Motor neuron (in vitro differentiated cells): ENCODE measurements around the gene HPCAL1. TPM values are rescaled to one million over a fixed set of nuclear protein-coding genes. Genes with fewer than 3 reads are reported as not detected.
A peak's percentile ranks its signal among the peaks of the same experiment; 100 is the strongest.

ENCODE experiments used
- ATAC-seq, 8 experiments: fragments of 200-7000 bp; cut with Tn5 transposase; replicated peaks in 6 of 8; 2 replicates each; pipeline ENCODE4 v1.8.0; 2021; ENCODE audit warnings: mild to moderate bottlenecking in 8 of 8, moderate library complexity in 8 of 8
- H3K27ac ChIP-seq, 2 donors: fragments of 250-450 bp; sonication (Bioruptor Pico); 2 replicates each; pipeline ENCODE4 v1.9.0; 2021; ENCODE audit warnings: antibody characterized with exemption in 2 of 2, mild to moderate bottlenecking in 2 of 2, moderate library complexity in 1 of 2
- H3K4me1 ChIP-seq, 2 donors: fragments of 250-450 bp; sonication (Bioruptor Pico); replicated peaks in 1 of 2; 2 replicates each; pipeline ENCODE4 v1.6.1; 2021; ENCODE audit warnings: antibody characterized with exemption in 2 of 2, mild to moderate bottlenecking in 2 of 2, moderate library complexity in 1 of 2
- H3K4me3 ChIP-seq, 5 donors: fragments of 250-450 bp; sonication (Bioruptor Pico); 2 replicates each; pipeline ENCODE4 v1.9.0; 2021; ENCODE audit warnings: antibody characterized with exemption in 5 of 5, mild to moderate bottlenecking in 5 of 5, moderate library complexity in 4 of 5
- WGBS, 10 experiments: fragments of 450-650 bp; shearing (Covaris generic); methylation state at CpG; one replicate each; pipeline ENCODE4 v1.0.0; 2022; 5-methylcytosine and 5-hydroxymethylcytosine counted together
- in situ Hi-C, 9 experiments: fragments of 400-800 bp; cut with MboI; loops; one replicate each; pipeline ENCODE4 v1.15.0; 2021; ENCODE audit warnings: low sequenced_read_pairs in 9 of 9, low pct_unique_long_range_greater_than_20kb in 2 of 9; ENCODE audit not compliant: unreplicated experiment in 9 of 9
- total RNA-seq, 8 experiments: library from RNA; unstranded; fragments of 300-600 nt; gene quantifications; 2 replicates each; pipeline versions ENCODE4 v1.2.3 to v1.2.4, GENCODE V29; 2022

HPCAL1 gene
- total RNA-seq = 10 to 100 TPM; 19.0 to 43.2 (median 24.9) TPM

GRCh38 chr2:10302479-10303180, at the start of gene HPCAL1:
TSS of gene HPCAL1 (plus strand) at chr2:10302904. CDS start at chr2:10419758, 116,854 bp downstream.
- Histone ChIP-seq H3K4me3 (peak within 1 kb of the TSS; percentile 50 to 65 (median 58)), H3K4me1 (peaks cover 19 to 21% of the 10 kb centered on the region in 2 donors), H3K27ac (peak within 1 kb of the TSS in 1 of 2 donors; percentile 73)
- WGBS, 10 experiments = 0% methylated on average over 6 of the region's 87 CpGs; no CpG with 5 or more reads in 9 of the 10 experiments
- in situ Hi-C loops = loop anchor here in 1 of 9 experiments (25.0 kb wide), 1 partner anchor 165 kb away; no protein-coding TSS in a partner anchor
- ATAC-seq = peak; percentile 69 to 87 (median 76)

DNA sequence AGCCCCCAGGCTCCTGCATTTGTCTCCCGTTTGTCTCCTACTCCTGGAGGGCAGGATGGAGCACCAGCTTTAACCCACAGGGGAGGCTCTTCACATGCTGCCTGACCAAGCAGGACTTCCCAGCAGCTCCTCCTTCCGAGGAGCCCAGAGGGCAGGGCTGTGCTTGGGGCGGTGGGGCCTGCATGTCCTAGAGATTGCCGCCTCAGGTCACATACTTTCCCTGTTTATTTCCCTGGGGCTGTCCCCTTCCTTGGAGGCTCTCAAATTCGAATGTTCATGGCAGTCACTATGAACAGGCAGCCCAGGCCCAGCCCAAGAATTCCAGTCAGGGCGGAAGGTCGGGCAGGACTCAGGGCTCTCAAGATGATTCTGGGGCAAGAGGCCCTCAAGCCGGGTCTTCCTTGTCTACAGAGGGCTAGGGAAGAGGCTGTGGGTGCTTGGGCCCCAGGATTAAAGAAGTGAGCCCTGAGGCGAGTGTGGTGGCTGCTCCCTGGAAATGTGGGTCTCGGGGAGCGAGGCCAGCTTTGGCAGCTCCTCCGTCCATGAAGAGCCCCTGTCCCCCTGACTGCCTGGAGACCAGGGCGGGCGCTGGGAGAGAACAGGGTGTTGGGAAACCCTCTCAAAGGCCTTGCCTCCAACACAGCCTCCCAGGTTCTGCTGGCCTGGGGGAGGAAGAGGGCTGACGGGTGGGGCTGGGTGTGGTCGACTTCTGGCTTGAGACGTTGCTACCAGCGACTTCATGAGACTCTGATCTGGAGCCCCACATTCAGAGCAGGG, 48.9 kb upstream of the HPCAL1 start:
- Histone ChIP-seq H3K27ac (no peak overlapping the region), H3K4me1 (peaks cover 8 to 11% of the 10 kb centered on the region in 2 donors), H3K4me3 (no peak overlapping the region)
- in situ Hi-C loops = no loop called here
- 20 to 93% (median 74%) methylated on average over 1 to 7 of the region's 18 CpGs; no CpG with 5 or more reads in 5 of the 10 experiments for WGBS, 10 experiments
- peak in 3 of 8 experiments; percentile 63 to 81 (median 77) for ATAC-seq

DNA sequence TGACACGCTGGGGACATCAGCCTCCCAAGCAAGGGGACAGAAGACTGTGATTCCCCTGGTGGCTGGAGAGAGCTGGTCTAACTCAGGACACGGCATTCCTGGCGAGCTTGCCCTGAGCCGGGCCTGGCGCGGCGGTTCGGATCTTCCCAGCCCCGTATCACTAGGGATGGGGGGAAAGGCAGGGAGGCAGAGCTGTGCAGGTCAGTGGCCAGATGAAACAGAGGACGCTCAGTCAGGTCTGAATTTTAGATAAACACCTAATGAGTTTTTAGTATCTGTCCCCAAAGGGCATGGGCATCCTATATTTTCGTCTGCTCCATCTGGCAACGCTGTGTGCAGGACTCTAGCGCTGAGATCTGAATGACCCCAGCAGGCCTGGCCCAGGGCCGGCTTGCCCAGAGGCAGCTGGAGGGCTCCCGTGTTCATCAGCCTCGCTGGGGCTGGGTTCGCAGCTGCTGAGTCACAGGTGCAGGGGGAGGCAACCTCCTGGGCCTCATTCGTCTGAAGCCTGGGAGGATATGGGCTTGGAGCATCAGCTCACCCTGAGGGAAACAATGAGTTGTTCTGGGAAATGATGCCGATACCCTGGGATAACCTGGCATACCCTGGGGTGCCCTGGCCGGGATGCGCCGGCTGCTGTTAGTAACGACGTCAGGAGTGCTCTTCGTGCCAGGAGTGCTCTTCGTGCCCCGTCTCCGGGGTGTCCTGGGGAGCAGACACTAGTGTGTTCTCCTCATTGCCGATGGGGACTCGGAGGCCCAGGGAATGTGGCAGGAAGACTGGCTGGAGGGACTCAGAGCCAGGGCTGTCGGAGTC, 48.1 kb upstream of the HPCAL1 start:
- in situ Hi-C loops = no loop called here
- peak; percentile 39 to 99 (median 94) for ATAC-seq
- peak overlapping the region in 1 of 2 donors; percentile 66 for H3K27ac ChIP-seq
- no peak overlapping the region for H3K4me3 ChIP-seq
- WGBS, 10 experiments = 52 to 100% (median 95%) methylated on average over 1 to 8 of the region's 31 CpGs; no CpG with 5 or more reads in 2 of the 10 experiments
- peaks cover 8 to 11% of the 10 kb centered on the region in 2 donors for H3K4me1 ChIP-seq

GRCh38 chr2:10255189-10256030, 47.3 kb upstream of the HPCAL1 start:
- Histone ChIP-seq H3K27ac (peak overlapping the region in 1 of 2 donors; percentile 66), H3K4me3 (no peak overlapping the region), H3K4me1 (peaks cover 8 to 11% of the 10 kb centered on the region in 2 donors)
- in situ Hi-C loops = no loop called here
- 0 to 91% (median 69%) methylated on average over 1 to 11 of the region's 18 CpGs; no CpG with 5 or more reads in 4 of the 10 experiments for WGBS, 10 experiments
- no peak for ATAC-seq

DNA sequence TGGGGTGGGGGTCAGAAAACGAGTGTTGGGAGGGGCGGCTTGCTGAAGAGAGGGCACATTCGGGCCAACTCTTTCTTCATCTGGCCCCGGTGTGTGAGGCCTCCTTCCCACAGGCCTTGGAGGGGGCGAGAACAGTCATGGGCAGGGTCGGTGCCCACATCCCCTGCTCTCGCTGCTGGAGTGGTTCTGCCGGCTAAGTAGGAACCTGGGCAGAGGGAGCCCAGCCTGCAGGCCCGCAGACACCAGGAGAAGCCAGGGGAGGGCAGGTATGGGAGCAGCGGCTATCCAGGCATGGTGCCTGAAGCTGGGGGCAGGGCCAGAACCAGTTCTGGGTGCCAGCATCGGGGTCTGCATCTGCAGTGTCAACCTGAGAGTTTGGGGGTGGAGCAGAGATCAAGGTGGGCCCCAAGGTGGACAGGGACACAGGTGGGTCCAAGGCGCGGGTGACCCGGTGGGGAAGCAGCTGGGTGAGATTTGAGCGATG, 46.6 kb upstream of the HPCAL1 start:
- ATAC-seq = no peak
- Histone ChIP-seq H3K27ac (no peak overlapping the region), H3K4me1 (peaks cover 8 to 11% of the 10 kb centered on the region in 2 donors), H3K4me3 (no peak overlapping the region)
- 83 to 95% methylated on average over 1 to 5 of the region's 15 CpGs; no CpG with 5 or more reads in 8 of the 10 experiments for WGBS, 10 experiments
- in situ Hi-C loops = no loop called here

DNA sequence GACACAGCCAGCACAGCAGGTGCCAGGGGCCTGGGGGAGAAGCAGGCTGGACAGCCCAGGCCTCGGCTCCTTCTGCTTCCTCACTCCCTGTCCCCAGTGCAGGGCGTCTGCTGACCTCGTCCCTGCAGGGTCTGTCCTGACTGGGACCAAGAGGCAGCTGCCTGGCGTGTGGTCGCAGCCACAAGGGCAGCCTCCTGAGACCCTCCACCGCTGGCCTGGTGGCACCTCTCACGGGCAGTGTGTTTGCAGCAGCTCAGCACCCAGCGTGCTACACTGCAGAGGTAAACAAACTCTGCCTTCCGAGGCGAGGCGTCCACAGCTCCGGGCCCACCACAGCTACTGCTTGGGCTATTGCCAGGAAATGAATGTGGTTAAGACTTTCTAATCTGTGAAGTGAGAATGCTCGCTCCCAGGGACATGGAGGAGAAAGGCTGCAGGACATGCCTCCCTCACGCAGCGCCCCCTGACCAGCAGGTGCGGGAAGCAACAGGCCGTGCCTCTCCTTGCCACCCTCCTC, 46.1 kb upstream of the HPCAL1 start:
- in situ Hi-C loops = no loop called here
- Histone ChIP-seq H3K4me3 (no peak overlapping the region), H3K4me1 (peaks cover 8 to 11% of the 10 kb centered on the region in 2 donors), H3K27ac (no peak overlapping the region)
- 33 to 89% (median 77%) methylated on average over 1 to 8 of the region's 17 CpGs; no CpG with 5 or more reads in 5 of the 10 experiments for WGBS, 10 experiments
- peak in 1 of 8 experiments; percentile 61 for ATAC-seq

- no peak for ATAC-seq
- Histone ChIP-seq H3K4me1 (peaks cover 8 to 11% of the 10 kb centered on the region in 2 donors), H3K27ac (no peak overlapping the region), H3K4me3 (no peak overlapping the region)
- in situ Hi-C loops = no loop called here
- 60% methylated on average over 3 of the region's 9 CpGs; no CpG with 5 or more reads in 9 of the 10 experiments for WGBS, 10 experiments
Measured at GRCh38 chr2:10257036-10257435, 45.7 kb upstream of the HPCAL1 start.

GRCh38 chr2:10257500-10258147, 45.1 kb upstream of the HPCAL1 start:
- WGBS, 10 experiments = 17 to 87% (median 62%) methylated on average over 2 to 6 of the region's 16 CpGs; no CpG with 5 or more reads in 6 of the 10 experiments
- Histone ChIP-seq H3K4me3 (no peak overlapping the region), H3K27ac (no peak overlapping the region), H3K4me1 (peaks cover 8 to 11% of the 10 kb centered on the region in 2 donors)
- no peak for ATAC-seq
- in situ Hi-C loops = no loop called here

GRCh38 chr2:10258326-10258725, 44.4 kb upstream of the HPCAL1 start:
- WGBS, 10 experiments = 26 to 88% (median 87%) methylated on average over 3 to 5 of the region's 5 CpGs; no CpG with 5 or more reads in 7 of the 10 experiments
- ATAC-seq = no peak
- in situ Hi-C loops = no loop called here

DNA sequence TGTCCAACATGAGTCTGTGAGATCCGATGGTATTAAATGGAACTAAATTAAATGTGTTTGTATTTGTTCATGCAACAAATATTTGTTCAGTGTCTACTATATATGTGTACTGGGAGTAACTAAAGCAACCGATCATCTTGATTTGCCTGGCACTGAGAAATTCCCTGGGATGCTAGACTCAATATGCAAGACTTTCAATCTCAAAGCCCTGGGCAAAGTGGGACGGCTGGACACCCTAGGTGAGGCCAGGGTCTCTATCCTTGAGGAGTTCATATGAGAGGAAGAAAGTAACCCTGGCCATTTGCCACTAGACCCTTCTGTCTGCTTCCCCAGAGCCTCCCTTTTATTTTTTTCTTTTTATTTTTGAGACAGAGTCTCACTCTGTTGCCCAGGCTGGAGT, 44.0 kb upstream of the HPCAL1 start:
- peaks cover 8 to 11% of the 10 kb centered on the region in 2 donors for H3K4me1 ChIP-seq
- in situ Hi-C loops = no loop called here
- ATAC-seq = no peak
- H3K4me3 ChIP-seq = no peak overlapping the region
- H3K27ac ChIP-seq = no peak overlapping the region
- 38 to 100% (median 88%) methylated on average over 1 to 3 of the region's 3 CpGs; no CpG with 5 or more reads in 5 of the 10 experiments for WGBS, 10 experiments

More at GRCh38 chr2:10258326-10258725, 44.4 kb upstream of the HPCAL1 start:
- H3K27ac ChIP-seq = no peak overlapping the region
- H3K4me3 ChIP-seq = no peak overlapping the region
- peaks cover 8 to 11% of the 10 kb centered on the region in 2 donors for H3K4me1 ChIP-seq

DNA sequence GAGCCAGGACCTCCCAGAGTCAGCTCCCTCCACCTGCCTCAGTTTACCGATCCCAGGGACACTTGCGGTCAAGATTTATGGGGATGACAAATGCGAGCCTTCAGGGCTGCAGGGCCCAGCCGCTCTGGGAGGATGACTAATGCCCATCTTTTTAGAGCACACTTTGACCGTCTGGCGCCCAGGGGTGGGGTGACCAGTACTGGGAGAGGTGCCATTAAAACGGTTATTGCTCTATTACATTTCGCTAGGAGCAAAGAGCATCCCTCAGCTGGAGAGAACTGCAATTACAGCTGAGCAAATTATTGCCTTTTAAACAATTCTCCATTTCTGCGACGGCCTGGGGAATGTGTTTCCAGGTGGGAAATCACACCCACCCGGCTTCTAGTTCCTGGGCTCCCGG, 42.6 kb upstream of the HPCAL1 start:
- H3K4me1 ChIP-seq = peaks cover 0 to under 1% of the 10 kb centered on the region in 2 donors
- in situ Hi-C loops = no loop called here
- no peak for ATAC-seq

More for the DNA sequence above, 42.6 kb upstream of the HPCAL1 start:
- WGBS, 10 experiments = 59 to 87% (median 69%) methylated on average over 2 to 5 of the region's 12 CpGs; no CpG with 5 or more reads in 2 of the 10 experiments
- Histone ChIP-seq H3K4me3 (no peak overlapping the region), H3K27ac (no peak overlapping the region)
